SK-N-SH (cell line): Measurements from ENCODE around the gene SDK1. TPM values are rescaled to one million over a fixed set of nuclear protein-coding genes. Genes with fewer than 3 reads are reported as not detected.

Source experiments
- CTCF ChIA-PET: fragments of 300-600, 350-600 bp; formaldehyde crosslinking; extraction: SDS; loops from one replicate; lab custom pipeline; 2021; lab: Yijun Ruan, JAX
- POLR2A ChIA-PET: fragments of 350-600 bp; sonication (Branson Sonifier 250); formaldehyde crosslinking; extraction: SDS; loops from one replicate; lab custom pipeline; 2020; ENCODE audit warnings: antibody characterized with exemption, inconsistent platforms; lab: Yijun Ruan, JAX
- DNase-seq: peaks from one replicate; pipeline ENCODE4 v3.0.0; 2012
- H2AFZ ChIP-seq: fragments of 200-600 bp; sonication (generic); 2 replicates; pipeline ENCODE4 v1.8.1; 2016; ENCODE audit warnings: antibody characterized with exemption, mild to moderate bottlenecking, low read depth
- H3F3A ChIP-seq: fragments of 200-600 bp; sonication (generic); replicated peaks from 2 replicates; pipeline ENCODE3; 2016; ENCODE audit warnings: antibody characterized with exemption, mild to moderate bottlenecking; ENCODE audit not compliant: insufficient read depth
- H3K27ac ChIP-seq, 2 experiments: fragments of 200-500 bp in 1 of 2; fragments of 200-600 bp in 1 of 2; sonication (Bioruptor generic) in 1 of 2; sonication (generic), shearing (Covaris generic) in 1 of 2; 2 replicates each; pipeline versions ENCODE4 v1.5.1 to v1.6.1; 2014 to 2016; ENCODE audit warnings: low read depth in 2 of 2, inconsistent platforms in 1 of 2, low read length in 1 of 2, mild to moderate bottlenecking in 1 of 2, mixed read lengths in 1 of 2
- H3K27me3 ChIP-seq: fragments of 200-600 bp; sonication (generic), shearing (Covaris generic); 2 replicates; pipeline ENCODE4 v1.6.1; 2016; ENCODE audit warnings: mixed run types; ENCODE audit not compliant: insufficient read depth
- H3K36me3 ChIP-seq, 2 experiments: fragments of 200-500 bp in 1 of 2; fragments of 200-600 bp in 1 of 2; sonication (Bioruptor generic) in 1 of 2; sonication (generic) in 1 of 2; replicated peaks in 1 of 2; 2 replicates each; pipeline versions ENCODE3 to v1.5.1; 2014 to 2016; ENCODE audit warnings: low read length in 1 of 2, mild to moderate bottlenecking in 1 of 2; ENCODE audit not compliant: insufficient read depth in 2 of 2, control insufficient read depth in 1 of 2
- H3K4me1 ChIP-seq, 2 experiments: fragments of 200-500 bp in 1 of 2; fragments of 200-600 bp in 1 of 2; sonication (Bioruptor generic) in 1 of 2; sonication (generic), shearing (Covaris generic) in 1 of 2; 2 replicates each; pipeline versions ENCODE4 v1.5.1 to v1.6.1; 2014 to 2016; ENCODE audit warnings: low read depth in 1 of 2, low read length in 1 of 2, mixed run types in 1 of 2; ENCODE audit not compliant: insufficient read depth in 2 of 2, control insufficient read depth in 1 of 2
- H3K4me2 ChIP-seq: fragments of 200-600 bp; sonication (generic), shearing (Covaris generic); 2 replicates; pipeline ENCODE4 v1.6.1; 2017; ENCODE audit warnings: mixed run types
- H3K4me3 ChIP-seq, 2 experiments: fragments of 200-500 bp in 1 of 2; fragments of 200-600 bp in 1 of 2; sonication (Bioruptor generic) in 1 of 2; sonication (generic), shearing (Covaris generic) in 1 of 2; 2 replicates each; pipeline versions ENCODE4 v1.5.1 to v1.8.1; 2014 to 2016; ENCODE audit warnings: low read depth in 2 of 2, inconsistent platforms in 1 of 2, low read length in 1 of 2, mild to moderate bottlenecking in 1 of 2, mixed read lengths in 1 of 2, moderate library complexity in 1 of 2
- H3K79me2 ChIP-seq: fragments of 200-600 bp; sonication (generic); 2 replicates; pipeline ENCODE4 v1.8.1; 2017; ENCODE audit warnings: mild to moderate bottlenecking; ENCODE audit not compliant: insufficient read depth
- H3K9ac ChIP-seq: fragments of 200-600 bp; sonication (generic); 2 replicates; pipeline ENCODE4 v1.6.1; 2017; ENCODE audit warnings: mixed run types
- H3K9me2 ChIP-seq: fragments of 200-600 bp; sonication (generic); 2 replicates; pipeline ENCODE4 v1.6.1; 2017; ENCODE audit warnings: mixed run types
- H3K9me3 ChIP-seq: fragments of 200-600 bp; sonication (generic); 2 replicates; pipeline ENCODE4 v1.6.1; 2017; ENCODE audit warnings: mixed run types, mild to moderate bottlenecking, moderate library complexity
- H4K20me1 ChIP-seq: fragments of 200-600 bp; sonication (generic); 2 replicates; pipeline ENCODE4 v1.6.1; 2017; ENCODE audit warnings: mild to moderate bottlenecking, mixed run types; ENCODE audit not compliant: insufficient read depth
- EP300 ChIP-seq, 2 experiments: IDR thresholded peaks; 2 replicates each; pipeline versions ENCODE4 v1.4.0 to v1.6.1; 2012; ENCODE audit warnings: borderline replicate concordance in 1 of 2, low read depth in 1 of 2, low read length in 1 of 2
- EZH2phosphoT487 ChIP-seq: fragments of 200-600 bp; sonication (generic); IDR thresholded peaks from 2 replicates; pipeline ENCODE4 v1.6.1; 2017; ENCODE audit warnings: low read depth, mixed run types, mild to moderate bottlenecking, antibody characterized with exemption, moderate library complexity, borderline replicate concordance
- FOSL2 ChIP-seq: IDR thresholded peaks from 2 replicates; pipeline ENCODE4 v1.4.0; 2012; ENCODE audit warnings: low read depth, mild to moderate bottlenecking, moderate library complexity, borderline replicate concordance
- FOXM1 ChIP-seq: IDR thresholded peaks from 2 replicates; pipeline ENCODE4 v1.4.0; 2012; ENCODE audit warnings: low read depth, mild to moderate bottlenecking
- GATA2 ChIP-seq: sonication (generic); formaldehyde crosslinking; IDR thresholded peaks from 2 replicates; pipeline ENCODE4 v1.5.0; 2020; ENCODE audit warnings: mild to moderate bottlenecking, missing genetic modification reagents
- NFIC ChIP-seq: IDR thresholded peaks from 2 replicates; pipeline ENCODE4 v1.4.0; 2012; ENCODE audit warnings: borderline replicate concordance
- NRF1 ChIP-seq: IDR thresholded peaks from 2 replicates; pipeline ENCODE4 v1.6.1; 2012; ENCODE audit warnings: low read depth, mild to moderate bottlenecking, low read length
- POLR2AphosphoS5 ChIP-seq: IDR thresholded peaks from 2 replicates; pipeline ENCODE4 v1.6.1; 2012; ENCODE audit warnings: low read depth, low read length
- RAD21 ChIP-seq: IDR thresholded peaks from 2 replicates; pipeline ENCODE4 v1.6.1; 2012; ENCODE audit warnings: mild to moderate bottlenecking, low read length
- TAF1 ChIP-seq: IDR thresholded peaks from 2 replicates; pipeline ENCODE4 v1.6.1; 2012; ENCODE audit warnings: low read depth, mild to moderate bottlenecking, low read length, moderate library complexity, borderline replicate concordance
- YY1 ChIP-seq: IDR thresholded peaks from 2 replicates; pipeline ENCODE4 v1.4.0; 2012; ENCODE audit warnings: low read depth, mild to moderate bottlenecking
- ZBTB33 ChIP-seq: IDR thresholded peaks from 2 replicates; pipeline ENCODE4 v1.4.0; 2012; ENCODE audit warnings: low read depth, borderline replicate concordance
- WGBS: methylation state at CpG from one replicate; pipeline ENCODE4 v1.1.6; 2017; ENCODE audit warnings: low lambda C conversion rate; 5-methylcytosine and 5-hydroxymethylcytosine counted together
- polyA plus RNA-seq, 3 experiments: library from polyadenylated mRNA; depleted of rRNA; stranded (reverse); fragments of >200 nt; gene quantifications; 2 replicates each; pipeline ENCODE4 v1.2.3, GENCODE V29; 2012
- TF ChIP-seq, protein P1 (sequence below): IDR thresholded peaks from 2 replicates; pipeline ENCODE4 v1.6.1; 2012; ENCODE audit warnings: mild to moderate bottlenecking, low read depth, low read length, moderate library complexity
- TF ChIP-seq, protein P2 (sequence below): fragments of 150-350 bp; IDR thresholded peaks from 2 replicates; pipeline ENCODE4 v1.6.1; 2017; ENCODE audit warnings: antibody characterized with exemption, low read length, low read depth, borderline replicate concordance

SDK1 gene
- polyA plus RNA-seq, 1 of the 3 experiments (the other 2 are of a cell fraction): 1.2 TPM

- Histone ChIP-seq H3K9me2 (no peaks in the 10 kb centered on the region), H3K27me3 (no peaks in the 10 kb centered on the region), H3K4me3 (no peak overlapping the region), H2AFZ (no peak overlapping the region), H3K9ac (no peak overlapping the region), H3F3A (no peaks in the 10 kb centered on the region), H3K9me3 (no peaks in the 10 kb centered on the region), H3K36me3 (no peaks in the 10 kb centered on the region), H3K4me2 (no peak overlapping the region), H3K27ac (no peak overlapping the region), H4K20me1 (no peaks in the 10 kb centered on the region), H3K79me2 (no peaks in the 10 kb centered on the region), H3K4me1 (peaks cover 0 to 12% of the 10 kb centered on the region in 2 experiments; a peak in 1 of 4 replicates)
- no peak for DNase-seq
- 73% methylated on average over 6 of the region's 6 CpGs for WGBS
- ChIA-PET POLR2A (interaction anchor here (1.2 kb wide), 1 partner anchor 11 kb away, joined by 3 read pairs; no protein-coding TSS in a partner anchor), CTCF (interaction anchor here (0.9 to 1.7 kb wide), 4 partner anchors 12 to 610 kb away, joined by 3 to 6 read pairs (median 3); no protein-coding TSS in a partner anchor)
- no peak for TF ChIP-seq FOXM1
- no peak for TF ChIP-seq NFIC
- TF ChIP-seq, protein P1, sequence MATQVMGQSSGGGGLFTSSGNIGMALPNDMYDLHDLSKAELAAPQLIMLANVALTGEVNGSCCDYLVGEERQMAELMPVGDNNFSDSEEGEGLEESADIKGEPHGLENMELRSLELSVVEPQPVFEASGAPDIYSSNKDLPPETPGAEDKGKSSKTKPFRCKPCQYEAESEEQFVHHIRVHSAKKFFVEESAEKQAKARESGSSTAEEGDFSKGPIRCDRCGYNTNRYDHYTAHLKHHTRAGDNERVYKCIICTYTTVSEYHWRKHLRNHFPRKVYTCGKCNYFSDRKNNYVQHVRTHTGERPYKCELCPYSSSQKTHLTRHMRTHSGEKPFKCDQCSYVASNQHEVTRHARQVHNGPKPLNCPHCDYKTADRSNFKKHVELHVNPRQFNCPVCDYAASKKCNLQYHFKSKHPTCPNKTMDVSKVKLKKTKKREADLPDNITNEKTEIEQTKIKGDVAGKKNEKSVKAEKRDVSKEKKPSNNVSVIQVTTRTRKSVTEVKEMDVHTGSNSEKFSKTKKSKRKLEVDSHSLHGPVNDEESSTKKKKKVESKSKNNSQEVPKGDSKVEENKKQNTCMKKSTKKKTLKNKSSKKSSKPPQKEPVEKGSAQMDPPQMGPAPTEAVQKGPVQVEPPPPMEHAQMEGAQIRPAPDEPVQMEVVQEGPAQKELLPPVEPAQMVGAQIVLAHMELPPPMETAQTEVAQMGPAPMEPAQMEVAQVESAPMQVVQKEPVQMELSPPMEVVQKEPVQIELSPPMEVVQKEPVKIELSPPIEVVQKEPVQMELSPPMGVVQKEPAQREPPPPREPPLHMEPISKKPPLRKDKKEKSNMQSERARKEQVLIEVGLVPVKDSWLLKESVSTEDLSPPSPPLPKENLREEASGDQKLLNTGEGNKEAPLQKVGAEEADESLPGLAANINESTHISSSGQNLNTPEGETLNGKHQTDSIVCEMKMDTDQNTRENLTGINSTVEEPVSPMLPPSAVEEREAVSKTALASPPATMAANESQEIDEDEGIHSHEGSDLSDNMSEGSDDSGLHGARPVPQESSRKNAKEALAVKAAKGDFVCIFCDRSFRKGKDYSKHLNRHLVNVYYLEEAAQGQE: no peak
- no peak for TF ChIP-seq ZBTB33
- TF ChIP-seq, protein P2, sequence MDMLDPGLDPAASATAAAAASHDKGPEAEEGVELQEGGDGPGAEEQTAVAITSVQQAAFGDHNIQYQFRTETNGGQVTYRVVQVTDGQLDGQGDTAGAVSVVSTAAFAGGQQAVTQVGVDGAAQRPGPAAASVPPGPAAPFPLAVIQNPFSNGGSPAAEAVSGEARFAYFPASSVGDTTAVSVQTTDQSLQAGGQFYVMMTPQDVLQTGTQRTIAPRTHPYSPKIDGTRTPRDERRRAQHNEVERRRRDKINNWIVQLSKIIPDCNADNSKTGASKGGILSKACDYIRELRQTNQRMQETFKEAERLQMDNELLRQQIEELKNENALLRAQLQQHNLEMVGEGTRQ: no peak
- no peak for TF ChIP-seq EP300 (IDR thresholded peaks at IDR 0.05; ENCODE audit: borderline replicate concordance in 1 of 2, low read depth in 1 of 2, low read length in 1 of 2)
- TF ChIP-seq POLR2AphosphoS5: no peak
- TF ChIP-seq TAF1: no peak
- no peak for TF ChIP-seq NRF1
- TF ChIP-seq GATA2: no peak
- TF ChIP-seq YY1: no peak
- no peak for TF ChIP-seq FOSL2
- TF ChIP-seq EZH2phosphoT487: no peak
- no peak for TF ChIP-seq RAD21
Measured at GRCh38 chr7:3910054-3910453, 609.0 kb downstream of the SDK1 start.
